Measurements from ENCODE around the gene TREH. TPM values are rescaled to one million over a fixed set of nuclear protein-coding genes. Genes with fewer than 3 reads are reported as not detected.

Gene TREH
- polyA plus RNA-seq, 3 donors: not detected

- Histone ChIP-seq H3K4me1 (ENCODE audit: control insufficient read depth in 1 of 2, insufficient read depth in 2 of 2, low read length in 2 of 2) (peaks cover 35% of the 10 kb centered on the region in 2 donors), H3K4me2 (replicated peaks; ENCODE audit: extremely low read depth, low read length, poor library complexity, severe bottlenecking) (peak overlapping the region; percentile 76), H3K4me3 (replicated peaks in 1 of 3; ENCODE audit: low read depth in 2 of 3, low read length in 3 of 3) (peak overlapping the region in 2 of 3 experiments; percentile 6 to 68), H3K9me3 (replicated peaks in 1 of 2; ENCODE audit: control insufficient read depth in 1 of 2, insufficient read depth in 1 of 2, low read length in 2 of 2) (peaks cover 0 to 12% of the 10 kb centered on the region in 2 donors), H3K9ac (ENCODE audit: insufficient read depth, low read length, poor library complexity, severe bottlenecking) (peak overlapping the region; percentile 43), H3K79me2 (ENCODE audit: insufficient read depth, low read length) (no peaks in the 10 kb centered on the region), H3K27me3 (ENCODE audit: control insufficient read depth in 2 of 2, insufficient read depth in 2 of 2, low read length in 2 of 2) (peaks cover 52 to 78% of the 10 kb centered on the region in 2 donors), H3K27ac (ENCODE audit: low read depth in 1 of 2, low read length in 2 of 2) (no peak overlapping the region), H2AFZ (ENCODE audit: insufficient read depth, low read depth, low read length, poor library complexity, severe bottlenecking) (peak overlapping the region; percentile 70), H3K36me3 (replicated peaks in 1 of 2; ENCODE audit: control insufficient read depth in 1 of 2, insufficient read depth in 2 of 2, low read length in 2 of 2) (no peaks in the 10 kb centered on the region), H4K20me1 (ENCODE audit: insufficient read depth, low read length) (no peaks in the 10 kb centered on the region)
- Mint-ChIP-seq H3K4me3 (peak overlapping the region; percentile 68 to 88), H3K4me1 (peaks cover 32% of the 10 kb centered on the region), H3K27me3 (ENCODE audit: low read depth in 3 of 3) (peaks cover 64 to 80% (median 71%) of the 10 kb centered on the region in 3 donors), H3K9me3 (peaks cover 0 to 18% (median 12%) of the 10 kb centered on the region in 7 donors), H3K27ac (peak overlapping the region in 3 of 7 donors; percentile 24 to 73 (median 49)), H3K36me3 (peaks cover 9 to 12% of the 10 kb centered on the region in 2 donors)
- WGBS (ENCODE audit: insufficient coverage): 3% methylated on average over 53 of the region's 54 CpGs
- TF ChIP-seq CTCF (IDR thresholded peaks at IDR 0.05): peak; percentile 92
- intact Hi-C loops (cut with micrococcal nuclease): no loop called here
- peak; percentile 47 to 77 (median 61) for DNase-seq
Observed at GRCh38 chr11:118610773-118611432, 68.5 kb downstream of the TREH start.

GRCh38 chr11:118610225-118610772, 69.2 kb downstream of the TREH start:
- peaks cover 67 to 85% (median 74%) of the 10 kb centered on the region in 3 donors for H3K27me3 Mint-ChIP-seq (ENCODE audit: low read depth in 3 of 3)
- H3K36me3 Mint-ChIP-seq: peaks cover 9 to 12% of the 10 kb centered on the region in 2 donors
- peaks cover 0 to 12% of the 10 kb centered on the region in 2 donors for H3K9me3 ChIP-seq (replicated peaks in 1 of 2; ENCODE audit: control insufficient read depth in 1 of 2, insufficient read depth in 1 of 2, low read length in 2 of 2)
- H3K4me2 ChIP-seq (replicated peaks; ENCODE audit: extremely low read depth, low read length, poor library complexity, severe bottlenecking): peak overlapping the region; percentile 76
- no peaks in the 10 kb centered on the region for H3K36me3 ChIP-seq (replicated peaks in 1 of 2; ENCODE audit: control insufficient read depth in 1 of 2, insufficient read depth in 2 of 2, low read length in 2 of 2)
- peak overlapping the region; percentile 74 to 89 for H3K4me3 Mint-ChIP-seq
- no peak overlapping the region for H3K27ac ChIP-seq (ENCODE audit: low read depth in 1 of 2, low read length in 2 of 2)
- no peaks in the 10 kb centered on the region for H4K20me1 ChIP-seq (ENCODE audit: insufficient read depth, low read length)
- DNase-seq: peak in 1 of 3 donors; percentile 38
- H3K9me3 Mint-ChIP-seq: peaks cover 0 to 18% (median 12%) of the 10 kb centered on the region in 7 donors
- intact Hi-C loops (cut with micrococcal nuclease): no loop called here
- H3K27ac Mint-ChIP-seq: peak overlapping the region in 2 of 7 donors; percentile 24 to 57
- WGBS (ENCODE audit: insufficient coverage): 3% methylated on average over 42 of the region's 42 CpGs
- H3K27me3 ChIP-seq (ENCODE audit: control insufficient read depth in 2 of 2, insufficient read depth in 2 of 2, low read length in 2 of 2): peaks cover 56 to 84% of the 10 kb centered on the region in 2 donors
- H3K4me1 Mint-ChIP-seq: peaks cover 37% of the 10 kb centered on the region
- peak overlapping the region; percentile 70 for H2AFZ ChIP-seq (ENCODE audit: insufficient read depth, low read depth, low read length, poor library complexity, severe bottlenecking)
- H3K9ac ChIP-seq (ENCODE audit: insufficient read depth, low read length, poor library complexity, severe bottlenecking): peak overlapping the region; percentile 43
- peaks cover 35% of the 10 kb centered on the region in 2 donors for H3K4me1 ChIP-seq (ENCODE audit: control insufficient read depth in 1 of 2, insufficient read depth in 2 of 2, low read length in 2 of 2)
- TF ChIP-seq CTCF (IDR thresholded peaks at IDR 0.05): no peak
- peak overlapping the region; percentile 6 to 68 (median 14) for H3K4me3 ChIP-seq (replicated peaks in 1 of 3; ENCODE audit: low read depth in 2 of 3, low read length in 3 of 3)
- H3K79me2 ChIP-seq (ENCODE audit: insufficient read depth, low read length): no peaks in the 10 kb centered on the region

Data from CD14-positive monocyte (primary cell).